H9 (cell line): ENCODE results near the gene ULK4. TPM values are rescaled to one million over a fixed set of nuclear protein-coding genes. Genes with fewer than 3 reads are reported as not detected.

Experiments
- DNase-seq: peaks from one replicate; pipeline ENCODE4 v3.0.0-alpha.2; 2017
- H2AFZ ChIP-seq: one replicate; pipeline ENCODE4 v1.6.1; 2013; ENCODE audit warnings: mild to moderate bottlenecking, low read length, control low read depth, moderate library complexity
- H2AK5ac ChIP-seq: 2 replicates; pipeline ENCODE4 v1.6.1; 2013; ENCODE audit warnings: low read length, control low read depth, mixed read lengths; ENCODE audit not compliant: insufficient read length
- H2BK120ac ChIP-seq: one replicate; pipeline ENCODE4 v1.6.1; 2013; ENCODE audit warnings: low read depth, mild to moderate bottlenecking, low read length, control low read depth, inconsistent platforms; ENCODE audit not compliant: poor library complexity, severe bottlenecking
- H2BK12ac ChIP-seq: 2 replicates; pipeline ENCODE4 v1.6.1; 2013; ENCODE audit warnings: low read length, control low read depth, mixed read lengths, low read depth; ENCODE audit not compliant: insufficient read length
- H2BK15ac ChIP-seq: 2 replicates; pipeline ENCODE4 v1.6.1; 2013; ENCODE audit warnings: low read depth, low read length, control low read depth
- H2BK20ac ChIP-seq: one replicate; pipeline ENCODE4 v1.6.1; 2013; ENCODE audit warnings: low read depth, mild to moderate bottlenecking, low read length, control low read depth, inconsistent platforms; ENCODE audit not compliant: poor library complexity, severe bottlenecking
- H2BK5ac ChIP-seq: 2 replicates; pipeline ENCODE4 v1.6.1; 2013; ENCODE audit warnings: low read length, control low read depth, mixed read lengths; ENCODE audit not compliant: insufficient read length
- H3K14ac ChIP-seq: 2 replicates; pipeline ENCODE4 v1.6.1; 2013; ENCODE audit warnings: low read length, control low read depth; ENCODE audit not compliant: insufficient read depth
- H3K18ac ChIP-seq: 2 replicates; pipeline ENCODE4 v1.6.1; 2013; ENCODE audit warnings: low read depth, mild to moderate bottlenecking, mixed read lengths, low read length, control low read depth; ENCODE audit not compliant: insufficient read length
- H3K23ac ChIP-seq: 2 replicates; pipeline ENCODE4 v1.6.1; 2013; ENCODE audit warnings: low read length, control low read depth, mixed read lengths, low read depth; ENCODE audit not compliant: insufficient read length
- H3K23me2 ChIP-seq: 2 replicates; pipeline ENCODE4 v1.6.1; 2013; ENCODE audit warnings: low read depth, mild to moderate bottlenecking, mixed read lengths, low read length, control low read depth; ENCODE audit not compliant: insufficient read length, poor library complexity, severe bottlenecking
- H3K27ac ChIP-seq: 2 replicates; pipeline ENCODE4 v1.5.1; 2013; ENCODE audit warnings: low read length, control low read depth, mixed read lengths, low read depth; ENCODE audit not compliant: insufficient read length
- H3K27me3 ChIP-seq: 2 replicates; pipeline ENCODE4 v1.6.1; 2013; ENCODE audit warnings: low read length, control low read depth, inconsistent platforms; ENCODE audit not compliant: insufficient read depth
- H3K4ac ChIP-seq: 2 replicates; pipeline ENCODE4 v1.6.1; 2013; ENCODE audit warnings: low read depth, mild to moderate bottlenecking, control low read depth, inconsistent platforms, low read length, moderate library complexity
- H3K4me1 ChIP-seq: 2 replicates; pipeline ENCODE4 v1.6.1; 2013; ENCODE audit warnings: low read length, control low read depth, inconsistent platforms; ENCODE audit not compliant: insufficient read depth
- H3K4me2 ChIP-seq: 2 replicates; pipeline ENCODE4 v1.6.1; 2013; ENCODE audit warnings: low read length, control low read depth, mixed read lengths; ENCODE audit not compliant: insufficient read length, insufficient read depth
- H3K56ac ChIP-seq: 2 replicates; pipeline ENCODE4 v1.6.1; 2013; ENCODE audit warnings: low read depth, mild to moderate bottlenecking, mixed read lengths, low read length, control low read depth; ENCODE audit not compliant: insufficient read length
- H3K79me1 ChIP-seq: 2 replicates; pipeline ENCODE4 v1.6.1; 2013; ENCODE audit warnings: low read depth, mild to moderate bottlenecking, moderate library complexity, low read length, control low read depth, inconsistent platforms; ENCODE audit not compliant: insufficient read depth, poor library complexity, severe bottlenecking
- H3K79me2 ChIP-seq: 2 replicates; pipeline ENCODE4 v1.6.1; 2013; ENCODE audit warnings: low read length, control low read depth, inconsistent platforms; ENCODE audit not compliant: insufficient read depth
- H3K9ac ChIP-seq: 2 replicates; pipeline ENCODE4 v1.6.1; 2013; ENCODE audit warnings: low read length, control low read depth, mixed read lengths; ENCODE audit not compliant: insufficient read length; ENCODE audit errors: extremely low read depth
- H3K9me3 ChIP-seq: one replicate; pipeline ENCODE4 v1.6.1; 2013; ENCODE audit warnings: low read depth, low read length, inconsistent platforms; ENCODE audit not compliant: control insufficient read depth
- H3T11ph ChIP-seq: one replicate; pipeline ENCODE4 v1.6.1; 2013; ENCODE audit warnings: mild to moderate bottlenecking, low read length, control low read depth, inconsistent platforms
- H4K20me1 ChIP-seq: one replicate; pipeline ENCODE4 v1.6.1; 2013; ENCODE audit not compliant: control insufficient read depth, insufficient read length, insufficient read depth
- H4K5ac ChIP-seq: 2 replicates; pipeline ENCODE4 v1.6.1; 2013; ENCODE audit warnings: low read depth, mild to moderate bottlenecking, mixed read lengths, low read length, control low read depth; ENCODE audit not compliant: insufficient read length
- H4K8ac ChIP-seq: replicated peaks from 2 replicates; pipeline ENCODE4 v1.6.1; 2013; ENCODE audit warnings: low read length, control low read depth, mixed read lengths, low read depth; ENCODE audit not compliant: insufficient read length
- H4K91ac ChIP-seq: 2 replicates; pipeline ENCODE4 v1.6.1; 2013; ENCODE audit warnings: low read depth, mild to moderate bottlenecking, moderate library complexity, mixed read lengths, low read length, control low read depth; ENCODE audit not compliant: insufficient read length
- H3K27ac Mint-ChIP-seq, 3 experiments: 2 replicates in 2 of 3; 3 replicates in 1 of 3; pipeline ENCODE4 v1.8.0; 2020 to 2021; ENCODE audit warnings: mixed read lengths in 3 of 3, mild to moderate bottlenecking in 1 of 3, moderate library complexity in 1 of 3
- H3K27me3 Mint-ChIP-seq: 2 replicates; pipeline ENCODE4 v1.8.0; 2021; ENCODE audit warnings: low read depth, mild to moderate bottlenecking, moderate library complexity, mixed read lengths
- H3K36me3 Mint-ChIP-seq, 3 experiments: 2 replicates in 2 of 3; 3 replicates in 1 of 3; pipeline ENCODE4 v1.8.0; 2020 to 2021; ENCODE audit warnings: low read depth in 3 of 3, mixed read lengths in 3 of 3; ENCODE audit not compliant: insufficient read depth in 1 of 3
- H3K4me1 Mint-ChIP-seq, 2 experiments: 2 replicates each; pipeline ENCODE4 v1.8.0; 2020; ENCODE audit warnings: mixed read lengths in 2 of 2
- H3K4me3 Mint-ChIP-seq, 2 experiments: 2 replicates in 1 of 2; 3 replicates in 1 of 2; pipeline ENCODE4 v1.8.0; 2020 to 2021; ENCODE audit warnings: mild to moderate bottlenecking in 2 of 2, mixed read lengths in 2 of 2, moderate library complexity in 1 of 2
- H3K9me3 Mint-ChIP-seq, 2 experiments: 2 replicates in 1 of 2; 3 replicates in 1 of 2; pipeline ENCODE4 v1.8.0; 2020; ENCODE audit warnings: mild to moderate bottlenecking in 2 of 2, mixed read lengths in 2 of 2, moderate library complexity in 1 of 2
- WGBS: extraction: QIAGEN DNeasy Blood & Tissue Kit; methylation state at CpG from one replicate; pipeline ENCODE4 v1.1.7; 2013; ENCODE audit warnings: missing lambda C conversion rate, low lambda C conversion rate, mixed read lengths; ENCODE audit not compliant: insufficient read length; ENCODE audit errors: extremely low coverage; 5-methylcytosine and 5-hydroxymethylcytosine counted together
- total RNA-seq: library from RNA; stranded (reverse); gene quantifications from 2 replicates; pipeline ENCODE4 v1.2.1, GENCODE V29; 2021
- TF ChIP-seq, protein P1 (sequence below): fragments of 200-600 bp; sonication (generic); conservative IDR thresholded peaks from 3 replicates; pipeline ENCODE4 v1.8.0; 2021; ENCODE audit warnings: antibody characterized with exemption, mild to moderate bottlenecking

The ULK4 gene
- total RNA-seq, 1 experiment from 2014 or later: 12.9 TPM

DNA sequence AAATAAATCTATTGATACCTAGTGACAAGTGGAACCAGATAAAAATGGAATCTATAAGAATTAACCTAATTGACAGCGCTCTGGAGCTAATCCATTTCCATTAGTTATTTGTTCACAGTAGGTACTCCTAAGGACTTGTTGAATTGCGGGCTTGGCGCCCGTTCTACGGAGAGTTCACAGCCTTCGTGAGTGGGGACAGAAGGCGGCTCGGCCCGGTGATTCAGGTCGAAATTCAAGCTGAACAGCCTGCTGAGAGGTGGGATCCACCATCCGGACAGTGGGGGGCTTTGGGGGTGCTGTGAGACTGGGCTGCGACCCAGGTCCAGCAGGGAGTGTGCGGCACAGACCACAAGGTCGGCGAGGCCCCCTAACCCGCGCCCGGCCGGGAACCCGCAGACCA lies 763.4 kb downstream of the ULK4 start:
- Histone ChIP-seq H3K9ac (peak overlapping the region; percentile 88), H3K27ac (no peak overlapping the region), H3K14ac (peak overlapping the region; percentile 95), H3K18ac (no peak overlapping the region), H2AFZ (peak overlapping the region; percentile 80), H3K23ac (no peak overlapping the region), H4K20me1 (no peaks in the 10 kb centered on the region), H2BK20ac (no peak overlapping the region), H2BK15ac (no peak overlapping the region; the same call in 1 of the 2 replicates), H2BK5ac (no peak overlapping the region), H3K4me2 (peak overlapping the region; percentile 95), H2AK5ac (no peak overlapping the region), H2BK12ac (peak overlapping the region; percentile 69), H3K79me1 (no peaks in the 10 kb centered on the region), H3K4ac (no peak overlapping the region), H3K56ac (no peak overlapping the region), H4K91ac (no peak overlapping the region), H3K9me3 (no peaks in the 10 kb centered on the region), H3K4me1 (peaks cover 5% of the 10 kb centered on the region; the same call in 1 of the 2 replicates), H3T11ph (no peak overlapping the region), H3K79me2 (peaks cover 24% of the 10 kb centered on the region; the same call in 1 of the 2 replicates), H2BK120ac (no peak overlapping the region), H4K5ac (no peak overlapping the region), H3K23me2 (peaks cover 22% of the 10 kb centered on the region), H4K8ac (no peak overlapping the region), H3K27me3 (no peaks in the 10 kb centered on the region)
- DNase-seq: no peak
- Mint-ChIP-seq H3K4me3 (peak overlapping the region; percentile 84 to 92), H3K27ac (peak overlapping the region; percentile 47 to 89 (median 73); a peak in 3 of 7 replicates), H3K27me3 (no peaks in the 10 kb centered on the region; the same call in 1 of the 2 replicates), H3K4me1 (peaks cover 23 to 31% of the 10 kb centered on the region in 2 experiments), H3K36me3 (peaks cover 3 to 9% (median 7%) of the 10 kb centered on the region in 3 experiments; a peak in 5 of 7 replicates), H3K9me3 (no peaks in the 10 kb centered on the region)
- TF ChIP-seq, protein P1, sequence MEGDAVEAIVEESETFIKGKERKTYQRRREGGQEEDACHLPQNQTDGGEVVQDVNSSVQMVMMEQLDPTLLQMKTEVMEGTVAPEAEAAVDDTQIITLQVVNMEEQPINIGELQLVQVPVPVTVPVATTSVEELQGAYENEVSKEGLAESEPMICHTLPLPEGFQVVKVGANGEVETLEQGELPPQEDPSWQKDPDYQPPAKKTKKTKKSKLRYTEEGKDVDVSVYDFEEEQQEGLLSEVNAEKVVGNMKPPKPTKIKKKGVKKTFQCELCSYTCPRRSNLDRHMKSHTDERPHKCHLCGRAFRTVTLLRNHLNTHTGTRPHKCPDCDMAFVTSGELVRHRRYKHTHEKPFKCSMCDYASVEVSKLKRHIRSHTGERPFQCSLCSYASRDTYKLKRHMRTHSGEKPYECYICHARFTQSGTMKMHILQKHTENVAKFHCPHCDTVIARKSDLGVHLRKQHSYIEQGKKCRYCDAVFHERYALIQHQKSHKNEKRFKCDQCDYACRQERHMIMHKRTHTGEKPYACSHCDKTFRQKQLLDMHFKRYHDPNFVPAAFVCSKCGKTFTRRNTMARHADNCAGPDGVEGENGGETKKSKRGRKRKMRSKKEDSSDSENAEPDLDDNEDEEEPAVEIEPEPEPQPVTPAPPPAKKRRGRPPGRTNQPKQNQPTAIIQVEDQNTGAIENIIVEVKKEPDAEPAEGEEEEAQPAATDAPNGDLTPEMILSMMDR: no peak
- no CpG with 5 or more reads among the region's 20 CpGs for WGBS
